WERI-Rb-1 (cell line): ENCODE data around the gene PARP1.

Experiments used
- DNase-seq: peaks from one replicate; pipeline ENCODE4 v3.0.0-alpha.2; 2020
- H3K27ac ChIP-seq: fragments of 250-450 bp; sonication (Bioruptor Pico); 2 replicates; pipeline ENCODE4 v1.5.1; 2020; ENCODE audit warnings: mild to moderate bottlenecking, moderate library complexity
- H3K27me3 ChIP-seq: fragments of 250-450 bp; sonication (Bioruptor Pico); 2 replicates; pipeline ENCODE4 v1.5.1; 2021; ENCODE audit warnings: mild to moderate bottlenecking, low read depth, moderate library complexity; ENCODE audit not compliant: insufficient read depth, severe bottlenecking
- H3K36me3 ChIP-seq: fragments of 250-450 bp; sonication (Bioruptor Pico); 2 replicates; pipeline ENCODE4 v1.5.1; 2020; ENCODE audit warnings: mild to moderate bottlenecking, moderate library complexity
- H3K4me3 ChIP-seq: 2 replicates; pipeline ENCODE4 v1.5.1; 2011; ENCODE audit warnings: low read depth, mild to moderate bottlenecking, control low read depth, low read length
- H3K9me3 ChIP-seq: fragments of 250-450 bp; sonication (Bioruptor Pico); 2 replicates; pipeline ENCODE4 v1.5.1; 2021; ENCODE audit warnings: mild to moderate bottlenecking, moderate library complexity; ENCODE audit not compliant: severe bottlenecking
- CTCF ChIP-seq: IDR thresholded peaks from 2 replicates; pipeline ENCODE4 v1.5.1; 2011; ENCODE audit warnings: low read depth, mild to moderate bottlenecking, control low read depth, inconsistent platforms, low read length

Gene PARP1

DNA sequence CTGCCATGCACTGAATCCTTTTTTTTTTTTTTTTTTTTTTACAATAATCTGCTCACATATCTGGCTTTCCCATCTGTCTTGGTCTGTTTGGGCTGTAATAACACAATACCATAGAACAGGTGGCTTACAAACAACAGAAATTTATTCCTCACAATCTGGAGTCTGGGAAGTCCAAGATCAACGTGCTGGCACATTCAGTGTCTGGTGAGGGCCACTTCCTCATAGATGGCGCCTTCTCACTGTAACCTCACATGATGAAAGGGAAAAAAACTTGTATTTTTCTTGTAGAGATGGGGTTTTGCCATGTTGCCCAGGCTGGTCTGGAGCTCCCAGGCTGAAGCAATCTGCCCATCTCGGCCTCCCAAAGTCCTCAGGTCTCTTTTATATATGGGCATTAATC is 13.0 kb upstream of the PARP1 start:
- TF ChIP-seq CTCF, result no peak
- H3K9me3 ChIP-seq, result no peaks in the 10 kb centered on the region
- DNase-seq, result no peak
- H3K4me3 ChIP-seq, result no peak overlapping the region
- H3K36me3 ChIP-seq, result no peaks in the 10 kb centered on the region
- no peak overlapping the region for H3K27ac ChIP-seq
- H3K27me3 ChIP-seq, result no peaks in the 10 kb centered on the region

GRCh38 chr1:226420328-226420727 is 12.4 kb upstream of the PARP1 start:
- H3K9me3 ChIP-seq, result no peaks in the 10 kb centered on the region
- H3K4me3 ChIP-seq, result no peak overlapping the region
- no peak overlapping the region for H3K27ac ChIP-seq
- DNase-seq, result no peak
- no peak for TF ChIP-seq CTCF
- H3K27me3 ChIP-seq, result no peaks in the 10 kb centered on the region
- no peaks in the 10 kb centered on the region for H3K36me3 ChIP-seq

DNA sequence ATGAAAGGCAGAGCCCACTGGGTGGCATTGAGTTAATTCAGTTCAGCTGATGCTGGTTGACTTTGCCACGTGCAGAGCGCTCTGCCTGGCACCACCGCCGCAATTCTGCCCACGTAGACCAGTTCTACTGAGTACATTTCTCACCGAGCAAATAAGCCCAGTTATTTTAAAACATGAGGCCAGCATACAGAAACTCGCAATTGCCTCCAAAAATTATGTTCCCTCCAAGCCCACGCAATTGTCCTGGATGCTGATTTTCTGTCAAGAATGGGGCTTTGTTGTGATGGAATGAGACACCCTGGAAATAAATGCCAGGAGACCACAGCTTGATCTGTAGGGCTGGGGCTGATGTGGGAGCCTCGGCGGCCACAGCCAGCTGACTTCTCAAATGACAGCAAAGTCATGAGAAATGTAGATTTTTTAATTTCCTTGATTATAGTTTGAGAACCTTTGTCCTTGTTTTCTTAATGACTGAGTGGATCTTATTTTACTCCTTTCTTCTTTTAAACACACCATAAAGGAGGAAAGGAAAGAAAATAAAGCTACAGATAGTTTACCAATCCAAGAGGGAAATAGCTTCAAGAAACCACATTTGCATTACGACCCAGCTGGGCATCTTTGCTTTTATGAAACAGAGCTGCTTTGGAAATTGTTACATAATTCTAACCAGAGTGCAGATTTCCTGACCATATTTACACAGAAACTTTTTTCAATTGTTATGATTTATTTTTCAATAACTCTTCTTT is 11.6 kb upstream of the PARP1 start:
- Histone ChIP-seq H3K27ac (no peak overlapping the region), H3K36me3 (no peaks in the 10 kb centered on the region), H3K9me3 (no peaks in the 10 kb centered on the region), H3K4me3 (no peak overlapping the region), H3K27me3 (no peaks in the 10 kb centered on the region)
- no peak for DNase-seq
- no peak for TF ChIP-seq CTCF

DNA sequence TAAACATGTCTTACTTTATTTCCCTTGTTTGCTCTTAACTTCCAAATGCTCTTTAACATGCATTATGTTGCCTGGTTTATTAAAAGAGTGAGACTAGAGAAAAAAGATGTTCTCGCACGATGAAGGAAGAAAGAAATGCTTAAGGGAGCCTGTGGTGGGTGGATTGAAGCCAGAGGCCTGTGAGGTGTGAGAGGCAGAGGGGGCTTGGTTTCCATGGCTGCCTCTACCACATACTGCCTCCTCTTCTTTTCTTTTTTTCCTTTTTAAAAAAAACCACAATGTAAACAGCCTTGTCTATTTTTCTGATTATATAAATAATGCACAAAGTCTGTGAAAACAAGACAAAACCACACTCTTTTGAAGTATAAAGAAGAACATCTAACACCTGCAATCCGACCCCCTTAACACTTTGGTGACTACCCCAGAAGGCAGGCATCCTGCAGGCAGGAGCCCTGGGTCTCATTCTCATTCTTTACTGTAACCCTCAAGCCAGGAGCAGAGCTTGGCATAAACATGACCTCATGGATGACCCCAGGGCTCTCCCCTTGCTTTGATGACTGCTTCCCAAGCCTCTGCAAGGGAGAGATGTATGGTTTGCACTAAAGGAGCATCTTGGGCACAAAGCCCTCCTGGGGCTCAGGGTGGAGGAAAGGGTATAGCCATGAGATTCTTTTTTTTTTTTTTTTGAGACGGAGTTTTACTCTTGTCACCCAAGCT is 10.1 kb upstream of the PARP1 start:
- no peak overlapping the region for H3K27ac ChIP-seq
- H3K27me3 ChIP-seq, result no peaks in the 10 kb centered on the region
- no peaks in the 10 kb centered on the region for H3K36me3 ChIP-seq
- no peak overlapping the region for H3K4me3 ChIP-seq
- no peak for DNase-seq
- H3K9me3 ChIP-seq, result no peaks in the 10 kb centered on the region
- no peak for TF ChIP-seq CTCF

- Histone ChIP-seq H3K4me3 (no peak overlapping the region), H3K9me3 (no peaks in the 10 kb centered on the region), H3K27me3 (no peaks in the 10 kb centered on the region), H3K36me3 (no peaks in the 10 kb centered on the region), H3K27ac (no peak overlapping the region)
- no peak for DNase-seq
- no peak for TF ChIP-seq CTCF
These were observed 9.5 kb upstream of the PARP1 start for GRCh38 chr1:226417350-226417749.
